H9 (cell line): ENCODE data around the gene POFUT2. TPM values are rescaled to one million over a fixed set of nuclear protein-coding genes. Genes with fewer than 3 reads are reported as not detected.
A peak's percentile ranks its signal among the peaks of the same experiment; 100 is the strongest.

Source experiments
- DNase-seq: peaks from one replicate; pipeline ENCODE4 v3.0.0-alpha.2; 2017
- H2AFZ ChIP-seq: one replicate; pipeline ENCODE4 v1.6.1; 2013; ENCODE audit warnings: mild to moderate bottlenecking, low read length, control low read depth, moderate library complexity
- H2AK5ac ChIP-seq: 2 replicates; pipeline ENCODE4 v1.6.1; 2013; ENCODE audit warnings: low read length, control low read depth, mixed read lengths; ENCODE audit not compliant: insufficient read length
- H2BK120ac ChIP-seq: one replicate; pipeline ENCODE4 v1.6.1; 2013; ENCODE audit warnings: low read depth, mild to moderate bottlenecking, low read length, control low read depth, inconsistent platforms; ENCODE audit not compliant: poor library complexity, severe bottlenecking
- H2BK12ac ChIP-seq: 2 replicates; pipeline ENCODE4 v1.6.1; 2013; ENCODE audit warnings: low read length, control low read depth, mixed read lengths, low read depth; ENCODE audit not compliant: insufficient read length
- H2BK15ac ChIP-seq: 2 replicates; pipeline ENCODE4 v1.6.1; 2013; ENCODE audit warnings: low read depth, low read length, control low read depth
- H2BK20ac ChIP-seq: one replicate; pipeline ENCODE4 v1.6.1; 2013; ENCODE audit warnings: low read depth, mild to moderate bottlenecking, low read length, control low read depth, inconsistent platforms; ENCODE audit not compliant: poor library complexity, severe bottlenecking
- H2BK5ac ChIP-seq: 2 replicates; pipeline ENCODE4 v1.6.1; 2013; ENCODE audit warnings: low read length, control low read depth, mixed read lengths; ENCODE audit not compliant: insufficient read length
- H3K14ac ChIP-seq: 2 replicates; pipeline ENCODE4 v1.6.1; 2013; ENCODE audit warnings: low read length, control low read depth; ENCODE audit not compliant: insufficient read depth
- H3K18ac ChIP-seq: 2 replicates; pipeline ENCODE4 v1.6.1; 2013; ENCODE audit warnings: low read depth, mild to moderate bottlenecking, mixed read lengths, low read length, control low read depth; ENCODE audit not compliant: insufficient read length
- H3K23ac ChIP-seq: 2 replicates; pipeline ENCODE4 v1.6.1; 2013; ENCODE audit warnings: low read length, control low read depth, mixed read lengths, low read depth; ENCODE audit not compliant: insufficient read length
- H3K23me2 ChIP-seq: 2 replicates; pipeline ENCODE4 v1.6.1; 2013; ENCODE audit warnings: low read depth, mild to moderate bottlenecking, mixed read lengths, low read length, control low read depth; ENCODE audit not compliant: insufficient read length, poor library complexity, severe bottlenecking
- H3K27ac ChIP-seq: 2 replicates; pipeline ENCODE4 v1.5.1; 2013; ENCODE audit warnings: low read length, control low read depth, mixed read lengths, low read depth; ENCODE audit not compliant: insufficient read length
- H3K27me3 ChIP-seq: 2 replicates; pipeline ENCODE4 v1.6.1; 2013; ENCODE audit warnings: low read length, control low read depth, inconsistent platforms; ENCODE audit not compliant: insufficient read depth
- H3K4ac ChIP-seq: 2 replicates; pipeline ENCODE4 v1.6.1; 2013; ENCODE audit warnings: low read depth, mild to moderate bottlenecking, control low read depth, inconsistent platforms, low read length, moderate library complexity
- H3K4me1 ChIP-seq: 2 replicates; pipeline ENCODE4 v1.6.1; 2013; ENCODE audit warnings: low read length, control low read depth, inconsistent platforms; ENCODE audit not compliant: insufficient read depth
- H3K4me2 ChIP-seq: 2 replicates; pipeline ENCODE4 v1.6.1; 2013; ENCODE audit warnings: low read length, control low read depth, mixed read lengths; ENCODE audit not compliant: insufficient read length, insufficient read depth
- H3K56ac ChIP-seq: 2 replicates; pipeline ENCODE4 v1.6.1; 2013; ENCODE audit warnings: low read depth, mild to moderate bottlenecking, mixed read lengths, low read length, control low read depth; ENCODE audit not compliant: insufficient read length
- H3K79me1 ChIP-seq: 2 replicates; pipeline ENCODE4 v1.6.1; 2013; ENCODE audit warnings: low read depth, mild to moderate bottlenecking, moderate library complexity, low read length, control low read depth, inconsistent platforms; ENCODE audit not compliant: insufficient read depth, poor library complexity, severe bottlenecking
- H3K79me2 ChIP-seq: 2 replicates; pipeline ENCODE4 v1.6.1; 2013; ENCODE audit warnings: low read length, control low read depth, inconsistent platforms; ENCODE audit not compliant: insufficient read depth
- H3K9ac ChIP-seq: 2 replicates; pipeline ENCODE4 v1.6.1; 2013; ENCODE audit warnings: low read length, control low read depth, mixed read lengths; ENCODE audit not compliant: insufficient read length; ENCODE audit errors: extremely low read depth
- H3K9me3 ChIP-seq: one replicate; pipeline ENCODE4 v1.6.1; 2013; ENCODE audit warnings: low read depth, low read length, inconsistent platforms; ENCODE audit not compliant: control insufficient read depth
- H3T11ph ChIP-seq: one replicate; pipeline ENCODE4 v1.6.1; 2013; ENCODE audit warnings: mild to moderate bottlenecking, low read length, control low read depth, inconsistent platforms
- H4K20me1 ChIP-seq: one replicate; pipeline ENCODE4 v1.6.1; 2013; ENCODE audit not compliant: control insufficient read depth, insufficient read length, insufficient read depth
- H4K5ac ChIP-seq: 2 replicates; pipeline ENCODE4 v1.6.1; 2013; ENCODE audit warnings: low read depth, mild to moderate bottlenecking, mixed read lengths, low read length, control low read depth; ENCODE audit not compliant: insufficient read length
- H4K8ac ChIP-seq: replicated peaks from 2 replicates; pipeline ENCODE4 v1.6.1; 2013; ENCODE audit warnings: low read length, control low read depth, mixed read lengths, low read depth; ENCODE audit not compliant: insufficient read length
- H4K91ac ChIP-seq: 2 replicates; pipeline ENCODE4 v1.6.1; 2013; ENCODE audit warnings: low read depth, mild to moderate bottlenecking, moderate library complexity, mixed read lengths, low read length, control low read depth; ENCODE audit not compliant: insufficient read length
- H3K27ac Mint-ChIP-seq, 3 experiments: 2 replicates in 2 of 3; 3 replicates in 1 of 3; pipeline ENCODE4 v1.8.0; 2020 to 2021; ENCODE audit warnings: mixed read lengths in 3 of 3, mild to moderate bottlenecking in 1 of 3, moderate library complexity in 1 of 3
- H3K27me3 Mint-ChIP-seq: 2 replicates; pipeline ENCODE4 v1.8.0; 2021; ENCODE audit warnings: low read depth, mild to moderate bottlenecking, moderate library complexity, mixed read lengths
- H3K36me3 Mint-ChIP-seq, 3 experiments: 2 replicates in 2 of 3; 3 replicates in 1 of 3; pipeline ENCODE4 v1.8.0; 2020 to 2021; ENCODE audit warnings: low read depth in 3 of 3, mixed read lengths in 3 of 3; ENCODE audit not compliant: insufficient read depth in 1 of 3
- H3K4me1 Mint-ChIP-seq, 2 experiments: 2 replicates each; pipeline ENCODE4 v1.8.0; 2020; ENCODE audit warnings: mixed read lengths in 2 of 2
- H3K4me3 Mint-ChIP-seq, 2 experiments: 2 replicates in 1 of 2; 3 replicates in 1 of 2; pipeline ENCODE4 v1.8.0; 2020 to 2021; ENCODE audit warnings: mild to moderate bottlenecking in 2 of 2, mixed read lengths in 2 of 2, moderate library complexity in 1 of 2
- H3K9me3 Mint-ChIP-seq, 2 experiments: 2 replicates in 1 of 2; 3 replicates in 1 of 2; pipeline ENCODE4 v1.8.0; 2020; ENCODE audit warnings: mild to moderate bottlenecking in 2 of 2, mixed read lengths in 2 of 2, moderate library complexity in 1 of 2
- WGBS: extraction: QIAGEN DNeasy Blood & Tissue Kit; methylation state at CpG from one replicate; pipeline ENCODE4 v1.1.7; 2013; ENCODE audit warnings: missing lambda C conversion rate, low lambda C conversion rate, mixed read lengths; ENCODE audit not compliant: insufficient read length; ENCODE audit errors: extremely low coverage; 5-methylcytosine and 5-hydroxymethylcytosine counted together
- total RNA-seq: library from RNA; stranded (reverse); gene quantifications from 2 replicates; pipeline ENCODE4 v1.2.1, GENCODE V29; 2021
- TF ChIP-seq, protein P1 (sequence below): fragments of 200-600 bp; sonication (generic); conservative IDR thresholded peaks from 3 replicates; pipeline ENCODE4 v1.8.0; 2021; ENCODE audit warnings: antibody characterized with exemption, mild to moderate bottlenecking

POFUT2 gene
- total RNA-seq, 1 experiment from 2014 or later = 34.8 TPM

DNA sequence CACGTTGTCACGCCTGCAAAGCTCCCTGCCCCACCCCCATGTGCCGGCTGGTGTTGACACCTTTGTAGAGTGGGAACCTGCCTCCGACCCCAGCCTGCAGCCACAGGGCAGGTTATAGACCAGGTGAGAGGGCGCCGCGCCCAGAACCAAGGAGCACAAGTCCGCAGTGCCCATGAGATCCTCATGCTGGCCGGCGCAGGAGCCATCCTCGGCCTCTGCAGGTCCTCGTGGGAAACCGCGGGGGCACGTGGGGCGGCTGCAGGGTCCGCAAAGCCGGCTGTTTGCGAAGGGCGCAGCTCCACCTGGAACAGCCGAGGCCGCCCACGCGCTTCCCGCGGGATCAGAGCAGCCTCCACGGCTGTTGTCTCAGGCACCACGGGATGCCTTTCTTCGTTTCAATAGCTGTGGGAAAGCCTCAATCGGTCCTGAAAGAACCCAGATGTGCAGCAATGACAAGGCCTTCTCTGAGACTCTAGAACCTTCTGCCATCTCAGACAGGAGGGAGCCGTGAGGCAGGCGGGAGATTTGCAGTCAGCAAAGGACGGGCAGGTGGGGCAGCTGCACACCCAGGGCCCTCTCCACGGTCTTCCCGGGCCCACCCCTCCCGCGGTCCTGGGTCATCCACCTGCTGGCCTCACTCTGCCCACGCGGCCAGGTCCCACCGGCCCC is 29.9 kb downstream of the POFUT2 start:
- Histone ChIP-seq H2AK5ac (no peak overlapping the region), H4K5ac (no peak overlapping the region), H3K79me1 (no peaks in the 10 kb centered on the region), H3K4me1 (no peaks in the 10 kb centered on the region), H4K91ac (no peak overlapping the region), H3K27me3 (no peaks in the 10 kb centered on the region), H3K4ac (no peak overlapping the region), H3K18ac (no peak overlapping the region), H3K9ac (no peak overlapping the region), H3K4me2 (no peak overlapping the region), H3K14ac (no peak overlapping the region), H2BK5ac (no peak overlapping the region), H4K8ac (no peak overlapping the region), H2BK12ac (no peak overlapping the region), H3K27ac (no peak overlapping the region), H3K79me2 (no peaks in the 10 kb centered on the region), H2BK15ac (no peak overlapping the region), H2BK20ac (no peak overlapping the region), H3K23me2 (no peaks in the 10 kb centered on the region), H2AFZ (no peak overlapping the region), H2BK120ac (no peak overlapping the region), H4K20me1 (no peaks in the 10 kb centered on the region), H3T11ph (no peak overlapping the region), H3K56ac (no peak overlapping the region), H3K23ac (no peak overlapping the region), H3K9me3 (no peaks in the 10 kb centered on the region)
- WGBS = no CpG with 5 or more reads among the region's 40 CpGs
- no peak overlapping the region for H3K4me3 Mint-ChIP-seq
- TF ChIP-seq, protein P1, sequence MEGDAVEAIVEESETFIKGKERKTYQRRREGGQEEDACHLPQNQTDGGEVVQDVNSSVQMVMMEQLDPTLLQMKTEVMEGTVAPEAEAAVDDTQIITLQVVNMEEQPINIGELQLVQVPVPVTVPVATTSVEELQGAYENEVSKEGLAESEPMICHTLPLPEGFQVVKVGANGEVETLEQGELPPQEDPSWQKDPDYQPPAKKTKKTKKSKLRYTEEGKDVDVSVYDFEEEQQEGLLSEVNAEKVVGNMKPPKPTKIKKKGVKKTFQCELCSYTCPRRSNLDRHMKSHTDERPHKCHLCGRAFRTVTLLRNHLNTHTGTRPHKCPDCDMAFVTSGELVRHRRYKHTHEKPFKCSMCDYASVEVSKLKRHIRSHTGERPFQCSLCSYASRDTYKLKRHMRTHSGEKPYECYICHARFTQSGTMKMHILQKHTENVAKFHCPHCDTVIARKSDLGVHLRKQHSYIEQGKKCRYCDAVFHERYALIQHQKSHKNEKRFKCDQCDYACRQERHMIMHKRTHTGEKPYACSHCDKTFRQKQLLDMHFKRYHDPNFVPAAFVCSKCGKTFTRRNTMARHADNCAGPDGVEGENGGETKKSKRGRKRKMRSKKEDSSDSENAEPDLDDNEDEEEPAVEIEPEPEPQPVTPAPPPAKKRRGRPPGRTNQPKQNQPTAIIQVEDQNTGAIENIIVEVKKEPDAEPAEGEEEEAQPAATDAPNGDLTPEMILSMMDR = no peak
- H3K27me3 Mint-ChIP-seq = peaks cover 5% of the 10 kb centered on the region
- peaks cover 0 to 8% of the 10 kb centered on the region in 2 experiments; a peak in 1 of 4 replicates for H3K4me1 Mint-ChIP-seq
- peak; percentile 48 for DNase-seq
- H3K9me3 Mint-ChIP-seq = no peaks in the 10 kb centered on the region; a peak in 1 of 5 replicates
- no peak overlapping the region for H3K27ac Mint-ChIP-seq
- peaks cover 0 to 7% (median 3%) of the 10 kb centered on the region in 3 experiments; a peak in 4 of 7 replicates for H3K36me3 Mint-ChIP-seq
